ENCODE data around the gene SMARCA1.
"Not testable (repeated sequence)": the region's sequence is repeated elsewhere in the genome, so short reads cannot be mapped to it uniquely, and the experiment has no call there.

SMARCA1 gene, protein sequence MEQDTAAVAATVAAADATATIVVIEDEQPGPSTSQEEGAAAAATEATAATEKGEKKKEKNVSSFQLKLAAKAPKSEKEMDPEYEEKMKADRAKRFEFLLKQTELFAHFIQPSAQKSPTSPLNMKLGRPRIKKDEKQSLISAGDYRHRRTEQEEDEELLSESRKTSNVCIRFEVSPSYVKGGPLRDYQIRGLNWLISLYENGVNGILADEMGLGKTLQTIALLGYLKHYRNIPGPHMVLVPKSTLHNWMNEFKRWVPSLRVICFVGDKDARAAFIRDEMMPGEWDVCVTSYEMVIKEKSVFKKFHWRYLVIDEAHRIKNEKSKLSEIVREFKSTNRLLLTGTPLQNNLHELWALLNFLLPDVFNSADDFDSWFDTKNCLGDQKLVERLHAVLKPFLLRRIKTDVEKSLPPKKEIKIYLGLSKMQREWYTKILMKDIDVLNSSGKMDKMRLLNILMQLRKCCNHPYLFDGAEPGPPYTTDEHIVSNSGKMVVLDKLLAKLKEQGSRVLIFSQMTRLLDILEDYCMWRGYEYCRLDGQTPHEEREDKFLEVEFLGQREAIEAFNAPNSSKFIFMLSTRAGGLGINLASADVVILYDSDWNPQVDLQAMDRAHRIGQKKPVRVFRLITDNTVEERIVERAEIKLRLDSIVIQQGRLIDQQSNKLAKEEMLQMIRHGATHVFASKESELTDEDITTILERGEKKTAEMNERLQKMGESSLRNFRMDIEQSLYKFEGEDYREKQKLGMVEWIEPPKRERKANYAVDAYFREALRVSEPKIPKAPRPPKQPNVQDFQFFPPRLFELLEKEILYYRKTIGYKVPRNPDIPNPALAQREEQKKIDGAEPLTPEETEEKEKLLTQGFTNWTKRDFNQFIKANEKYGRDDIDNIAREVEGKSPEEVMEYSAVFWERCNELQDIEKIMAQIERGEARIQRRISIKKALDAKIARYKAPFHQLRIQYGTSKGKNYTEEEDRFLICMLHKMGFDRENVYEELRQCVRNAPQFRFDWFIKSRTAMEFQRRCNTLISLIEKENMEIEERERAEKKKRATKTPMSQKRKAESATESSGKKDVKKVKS

DNA sequence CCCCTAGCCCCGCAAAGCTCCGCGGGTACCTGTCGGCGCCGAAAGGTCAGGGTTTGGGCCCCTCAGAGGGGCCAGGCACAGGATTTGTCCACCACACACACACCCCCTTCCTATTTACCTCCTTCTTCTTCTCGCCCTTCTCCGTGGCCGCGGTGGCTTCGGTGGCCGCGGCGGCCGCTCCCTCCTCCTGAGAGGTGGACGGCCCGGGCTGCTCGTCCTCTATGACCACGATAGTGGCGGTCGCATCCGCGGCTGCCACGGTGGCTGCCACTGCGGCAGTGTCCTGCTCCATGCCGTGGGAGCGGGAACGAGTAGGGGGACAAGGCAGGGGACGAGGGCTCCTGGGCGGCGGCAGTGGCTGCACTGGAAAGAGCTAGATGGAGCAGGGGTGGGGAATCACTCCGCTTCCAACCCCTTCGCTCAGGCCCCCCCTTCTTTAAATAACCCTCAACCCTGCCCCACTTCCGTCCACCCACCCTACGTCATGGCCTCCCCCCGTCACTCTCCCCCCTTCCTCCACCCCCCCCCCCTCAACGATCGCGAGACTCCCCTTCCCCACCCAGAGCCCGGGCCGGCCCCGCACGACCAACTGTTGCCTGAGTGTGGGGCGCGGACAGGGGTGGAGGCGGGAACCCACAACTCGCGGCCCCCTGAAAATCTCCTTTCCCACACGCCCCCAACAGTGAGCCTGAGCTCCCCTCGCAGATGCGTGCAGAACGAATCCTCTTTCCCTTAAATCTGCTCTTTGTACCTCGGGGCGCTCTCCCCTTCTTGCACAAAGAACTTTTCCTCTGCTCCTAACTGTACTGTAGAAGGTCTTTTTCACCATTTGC lies at the start of gene SMARCA1:
Gene SMARCA1, minus strand, starts transcription at position 412 of the 833 bp plus-strand sequence. Its CDS starts 120 bp downstream, at position 292.
- DNase-seq (ENCODE audit: low spot score) = peak; percentile 28
- ChIA-PET POLR2A (ENCODE audit: low non-redundant PET) (no interaction called here), CTCF (no interaction called here)
- TF ChIP-seq, protein P1, sequence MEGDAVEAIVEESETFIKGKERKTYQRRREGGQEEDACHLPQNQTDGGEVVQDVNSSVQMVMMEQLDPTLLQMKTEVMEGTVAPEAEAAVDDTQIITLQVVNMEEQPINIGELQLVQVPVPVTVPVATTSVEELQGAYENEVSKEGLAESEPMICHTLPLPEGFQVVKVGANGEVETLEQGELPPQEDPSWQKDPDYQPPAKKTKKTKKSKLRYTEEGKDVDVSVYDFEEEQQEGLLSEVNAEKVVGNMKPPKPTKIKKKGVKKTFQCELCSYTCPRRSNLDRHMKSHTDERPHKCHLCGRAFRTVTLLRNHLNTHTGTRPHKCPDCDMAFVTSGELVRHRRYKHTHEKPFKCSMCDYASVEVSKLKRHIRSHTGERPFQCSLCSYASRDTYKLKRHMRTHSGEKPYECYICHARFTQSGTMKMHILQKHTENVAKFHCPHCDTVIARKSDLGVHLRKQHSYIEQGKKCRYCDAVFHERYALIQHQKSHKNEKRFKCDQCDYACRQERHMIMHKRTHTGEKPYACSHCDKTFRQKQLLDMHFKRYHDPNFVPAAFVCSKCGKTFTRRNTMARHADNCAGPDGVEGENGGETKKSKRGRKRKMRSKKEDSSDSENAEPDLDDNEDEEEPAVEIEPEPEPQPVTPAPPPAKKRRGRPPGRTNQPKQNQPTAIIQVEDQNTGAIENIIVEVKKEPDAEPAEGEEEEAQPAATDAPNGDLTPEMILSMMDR (conservative IDR thresholded peaks at IDR 0.05; ENCODE audit: low read depth) = no peak
- H3K27ac ChIP-seq = peak within 1 kb of the TSS; percentile 84

DNA sequence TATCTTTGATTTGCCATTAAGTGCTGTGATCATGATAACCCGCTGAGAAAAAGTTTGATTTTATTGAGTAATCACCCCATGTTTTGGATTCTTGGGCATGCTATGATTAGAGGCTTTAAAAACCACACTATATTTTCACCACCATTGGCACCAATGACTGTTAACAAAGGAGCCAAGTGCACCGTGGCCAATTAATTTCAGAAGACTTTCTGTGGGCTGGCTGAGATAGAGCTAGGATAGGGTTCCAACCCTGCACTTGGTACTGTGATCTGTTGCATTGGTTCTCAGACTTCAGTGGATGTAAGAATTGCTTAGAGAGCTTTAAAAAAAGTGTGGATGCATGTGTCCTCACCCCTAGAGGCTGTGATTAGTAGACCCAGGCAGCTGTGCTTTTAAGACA lies 49.1 kb upstream of the SMARCA1 start:
- no peak overlapping the region for H3K27ac ChIP-seq
- TF ChIP-seq, protein P1 (conservative IDR thresholded peaks at IDR 0.05; ENCODE audit: low read depth) = no peak
- ChIA-PET POLR2A (ENCODE audit: low non-redundant PET) (no interaction called here), CTCF (no interaction called here)
- DNase-seq (ENCODE audit: low spot score) = no peak

DNA sequence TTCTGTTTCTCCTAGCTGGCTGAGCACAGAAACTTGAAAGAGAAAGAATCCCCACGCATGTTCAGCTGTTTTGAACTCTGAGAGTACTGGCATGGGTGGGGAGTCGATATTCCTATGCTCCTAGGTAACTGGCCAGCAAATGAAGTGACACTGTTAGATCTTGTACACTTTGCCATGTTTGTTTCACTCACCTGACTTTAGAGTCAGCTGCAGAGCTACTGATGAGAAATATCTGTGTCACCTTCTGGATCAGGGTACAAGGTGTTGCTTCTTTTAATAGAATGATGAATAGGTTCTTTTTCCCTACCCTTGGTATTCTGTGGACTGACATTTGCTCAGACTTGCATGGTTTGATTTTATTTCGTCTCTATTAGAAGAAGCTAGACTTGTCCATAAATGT lies 45.1 kb upstream of the SMARCA1 start:
- no peak overlapping the region for H3K27ac ChIP-seq
- ChIA-PET CTCF (no interaction called here), POLR2A (ENCODE audit: low non-redundant PET) (no interaction called here)
- DNase-seq (ENCODE audit: low spot score) = no peak
- TF ChIP-seq, protein P1 (conservative IDR thresholded peaks at IDR 0.05; ENCODE audit: low read depth) = no peak

DNA sequence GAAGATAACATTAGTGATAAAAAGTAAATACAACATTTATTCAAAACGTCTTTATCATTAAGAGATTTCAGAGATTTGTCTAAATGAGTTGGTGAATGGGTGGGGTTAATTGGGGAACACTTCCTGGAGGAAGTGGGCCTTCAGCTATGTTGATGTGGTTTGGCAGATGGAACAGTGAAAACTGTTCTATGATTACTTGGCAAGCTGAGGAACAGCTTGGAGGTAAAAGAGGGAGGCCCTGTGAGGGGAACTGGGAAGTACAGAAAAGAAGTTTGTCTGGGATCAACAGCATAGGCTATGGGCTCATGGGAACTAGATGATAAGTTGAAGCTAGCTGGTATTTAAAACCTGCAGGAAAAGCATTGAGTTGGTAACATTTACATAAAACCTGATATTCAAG lies 42.8 kb upstream of the SMARCA1 start:
- TF ChIP-seq, protein P1 (conservative IDR thresholded peaks at IDR 0.05; ENCODE audit: low read depth) = no peak
- POLR2A ChIA-PET (ENCODE audit: low non-redundant PET) = no interaction called here

DNA sequence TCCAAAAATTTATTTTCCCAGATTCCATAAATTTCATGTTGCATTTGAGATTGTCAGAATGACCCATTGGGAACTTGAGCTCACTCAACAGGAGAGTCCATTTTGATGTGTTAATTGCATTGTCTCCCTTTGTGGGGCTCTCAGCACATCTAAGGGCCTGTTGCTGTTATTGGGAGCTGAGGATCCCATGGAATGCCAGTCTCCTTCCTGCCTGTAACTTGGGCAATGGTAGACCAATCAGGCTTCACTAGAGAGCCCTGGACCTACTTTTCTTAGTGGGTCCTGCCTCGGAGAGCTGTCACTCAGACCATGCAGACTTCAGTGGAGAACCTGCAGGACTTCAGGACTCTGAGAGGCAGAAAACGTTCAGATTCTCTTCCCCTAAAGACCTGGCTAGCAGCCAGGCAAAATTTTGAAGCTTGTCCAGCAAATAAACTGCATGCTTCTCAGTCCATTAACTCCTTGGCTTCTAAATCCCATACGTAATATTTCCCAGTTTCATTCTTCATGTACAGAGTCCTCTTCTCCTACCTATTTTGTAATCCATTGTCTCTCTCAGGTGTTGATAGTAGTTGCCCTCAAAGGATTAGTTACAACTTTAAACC lies 41.9 kb upstream of the SMARCA1 start:
- no peak overlapping the region for H3K27ac ChIP-seq
- ChIA-PET CTCF (no interaction called here), POLR2A (ENCODE audit: low non-redundant PET) (no interaction called here)
- DNase-seq (ENCODE audit: low spot score) = no peak
- TF ChIP-seq, protein P1 (conservative IDR thresholded peaks at IDR 0.05; ENCODE audit: low read depth) = no peak

More for the DNA sequence above, 42.8 kb upstream of the SMARCA1 start:
- CTCF ChIA-PET = no interaction called here
- no peak overlapping the region for H3K27ac ChIP-seq
- no peak for DNase-seq (ENCODE audit: low spot score)

DNA sequence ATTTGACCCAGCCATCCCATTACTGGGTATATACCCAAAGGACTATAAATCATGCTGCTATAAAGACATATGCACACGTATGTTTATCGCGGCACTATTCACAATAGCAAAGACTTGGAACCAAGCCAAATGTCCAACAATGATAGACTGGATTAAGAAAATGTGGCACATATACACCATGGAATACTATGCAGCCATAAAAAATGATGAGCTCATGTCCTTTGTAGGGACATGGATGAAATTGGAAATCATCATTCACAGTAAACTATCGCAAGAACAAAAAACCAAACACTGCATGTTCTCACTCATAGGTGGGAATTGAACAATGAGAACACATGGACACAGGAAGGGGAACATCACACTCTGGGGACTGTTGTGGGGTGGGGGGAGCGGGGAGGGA lies 41.1 kb upstream of the SMARCA1 start:
- POLR2A ChIA-PET (ENCODE audit: low non-redundant PET); CTCF ChIA-PET; H3K27ac ChIP-seq; DNase-seq (ENCODE audit: low spot score): not testable (repeated sequence)
